ENCODE measurements around the gene HORMAD1. TPM values are rescaled to one million over a fixed set of nuclear protein-coding genes. Genes with fewer than 3 reads are reported as not detected.

HORMAD1 gene
- total RNA-seq, 4 donors from 2014 or later = 0.39 to 8.7 (median 2.5) TPM

GRCh38 chr1:150688763-150689162, 31.9 kb downstream of the HORMAD1 start:
- no peak for TF ChIP-seq CTCF (IDR thresholded peaks at IDR 0.05)
- peak in 1 of 2 donors; percentile 35 for TF ChIP-seq EP300 (IDR thresholded peaks at IDR 0.05)
- no peak for TF ChIP-seq POLR2A (IDR thresholded peaks at IDR 0.05)
- Histone ChIP-seq H3K9me3 (no peaks in the 10 kb centered on the region), H3K4me1 (peaks cover 0 to 23% (median 0%) of the 10 kb centered on the region in 4 donors), H3K4me3 (no peak overlapping the region), H3K36me3 (peaks cover 0 to 52% (median 0%) of the 10 kb centered on the region in 3 donors), H3K27ac (peak overlapping the region in 2 of 4 donors; percentile 13 to 32), H3K27me3 (no peaks in the 10 kb centered on the region)
- no peak for DNase-seq (ENCODE audit: low spot score in 2 of 2)
- 52 to 60% methylated on average over 1 of the region's 1 CpG for WGBS, 2 donors

GRCh38 chr1:150686275-150686674, 34.4 kb downstream of the HORMAD1 start:
- Histone ChIP-seq H3K27ac (no peak overlapping the region), H3K27me3 (no peaks in the 10 kb centered on the region), H3K36me3 (peaks cover 0 to 39% (median 2%) of the 10 kb centered on the region in 3 donors), H3K4me1 (peaks cover 0 to 14% (median 0%) of the 10 kb centered on the region in 4 donors), H3K9me3 (no peaks in the 10 kb centered on the region), H3K4me3 (no peak overlapping the region)
- 99 to 100% methylated on average over 3 of the region's 3 CpGs for WGBS, 2 donors
- DNase-seq (ENCODE audit: low spot score in 2 of 2) = no peak
- TF ChIP-seq POLR2A (IDR thresholded peaks at IDR 0.05) (no peak), EP300 (IDR thresholded peaks at IDR 0.05) (no peak)

- H3K36me3 ChIP-seq = peaks cover 0 to 41% (median 2%) of the 10 kb centered on the region in 3 donors
- 68 to 90% methylated on average over 1 of the region's 1 CpG for WGBS, 2 donors
Observed at GRCh38 chr1:150683914-150684313, 36.8 kb downstream of the HORMAD1 start.

GRCh38 chr1:150678988-150679387, 41.7 kb downstream of the HORMAD1 start:
- WGBS, 2 donors = 93 to 96% methylated on average over 1 of the region's 1 CpG
- no peaks in the 10 kb centered on the region for H3K9me3 ChIP-seq
- H3K27ac ChIP-seq = no peak overlapping the region
- no peaks in the 10 kb centered on the region for H3K27me3 ChIP-seq
- TF ChIP-seq EP300 (IDR thresholded peaks at IDR 0.05) = no peak
- TF ChIP-seq CTCF (IDR thresholded peaks at IDR 0.05) = no peak
- TF ChIP-seq POLR2A (IDR thresholded peaks at IDR 0.05) = no peak
- H3K4me3 ChIP-seq = no peak overlapping the region
- H3K4me1 ChIP-seq = no peaks in the 10 kb centered on the region
- peaks cover 0 to 26% (median 2%) of the 10 kb centered on the region in 3 donors for H3K36me3 ChIP-seq
- no peak for DNase-seq (ENCODE audit: low spot score in 2 of 2)

More at GRCh38 chr1:150683914-150684313, 36.8 kb downstream of the HORMAD1 start:
- no peak overlapping the region for H3K27ac ChIP-seq
- no peaks in the 10 kb centered on the region for H3K27me3 ChIP-seq
- H3K9me3 ChIP-seq = no peaks in the 10 kb centered on the region
- H3K4me1 ChIP-seq = peaks cover 0 to 2% (median 0%) of the 10 kb centered on the region in 4 donors
- no peak overlapping the region for H3K4me3 ChIP-seq
- TF ChIP-seq POLR2A (IDR thresholded peaks at IDR 0.05) = no peak
- TF ChIP-seq EP300 (IDR thresholded peaks at IDR 0.05) = no peak
- no peak for TF ChIP-seq CTCF (IDR thresholded peaks at IDR 0.05)
- no peak for DNase-seq (ENCODE audit: low spot score in 2 of 2)

GRCh38 chr1:150674881-150675280, 45.8 kb downstream of the HORMAD1 start:
- Histone ChIP-seq H3K9me3 (no peaks in the 10 kb centered on the region), H3K4me3 (no peak overlapping the region), H3K4me1 (no peaks in the 10 kb centered on the region), H3K36me3 (peaks cover 0 to 24% (median 0%) of the 10 kb centered on the region in 3 donors), H3K27ac (no peak overlapping the region), H3K27me3 (no peaks in the 10 kb centered on the region)
- no peak for DNase-seq (ENCODE audit: low spot score in 2 of 2)
- WGBS, 2 donors = 91 to 92% methylated on average over 4 of the region's 4 CpGs
- TF ChIP-seq EP300 (IDR thresholded peaks at IDR 0.05) = no peak

GRCh38 chr1:150663321-150663720, 57.4 kb downstream of the HORMAD1 start:
- TF ChIP-seq POLR2A (IDR thresholded peaks at IDR 0.05) (no peak), EP300 (IDR thresholded peaks at IDR 0.05) (no peak)
- no peak for DNase-seq (ENCODE audit: low spot score in 2 of 2)
- Histone ChIP-seq H3K9me3 (no peaks in the 10 kb centered on the region), H3K4me1 (peaks cover 0 to 11% (median 0%) of the 10 kb centered on the region in 4 donors), H3K27me3 (no peaks in the 10 kb centered on the region), H3K36me3 (peaks cover 0 to 53% (median 2%) of the 10 kb centered on the region in 3 donors), H3K4me3 (no peak overlapping the region), H3K27ac (no peak overlapping the region)
- 85 to 89% methylated on average over 7 of the region's 7 CpGs for WGBS, 2 donors

Measured in tibial nerve (tissue), 4 donors.